Subcutaneous abdominal adipose tissue (tissue), 5 donors: ENCODE data around the gene CRACR2A.

Source experiments
- H3K27ac ChIP-seq: one replicate; pipeline ENCODE4 v1.7.0; 2013; ENCODE audit warnings: low read depth, mild to moderate bottlenecking, inconsistent platforms, low read length, moderate library complexity
- H3K27me3 ChIP-seq, 5 donors: one replicate each; pipeline ENCODE4 v1.7.0; 2013; ENCODE audit warnings: low read length in 5 of 5, inconsistent platforms in 1 of 5; ENCODE audit not compliant: control insufficient read depth in 5 of 5, insufficient read depth in 4 of 5
- H3K36me3 ChIP-seq, 5 donors: one replicate each; pipeline ENCODE4 v1.7.0; 2013; ENCODE audit warnings: low read length in 5 of 5; ENCODE audit not compliant: control insufficient read depth in 5 of 5, insufficient read depth in 5 of 5
- H3K4me1 ChIP-seq, 5 donors: one replicate each; pipeline ENCODE4 v1.7.0; 2013; ENCODE audit warnings: low read length in 5 of 5, mild to moderate bottlenecking in 3 of 5, moderate library complexity in 1 of 5; ENCODE audit not compliant: control insufficient read depth in 5 of 5, insufficient read depth in 5 of 5
- H3K4me3 ChIP-seq, 5 donors: one replicate each; pipeline ENCODE4 v1.7.0; 2013; ENCODE audit warnings: low read length in 5 of 5, low read depth in 1 of 5
- H3K9ac ChIP-seq, 5 donors: one replicate each; pipeline ENCODE4 v1.7.0; 2013; ENCODE audit warnings: low read length in 5 of 5, mild to moderate bottlenecking in 4 of 5, moderate library complexity in 3 of 5
- H3K9me3 ChIP-seq, 5 donors: one replicate each; pipeline ENCODE4 v1.7.0; 2013; ENCODE audit warnings: low read length in 5 of 5; ENCODE audit not compliant: control insufficient read depth in 5 of 5
- donor health status: healthy.
- donor health status: healthy.
- donor health status: healthy.
- donor health status: healthy.
- donor health status: healthy.

Gene CRACR2A

DNA sequence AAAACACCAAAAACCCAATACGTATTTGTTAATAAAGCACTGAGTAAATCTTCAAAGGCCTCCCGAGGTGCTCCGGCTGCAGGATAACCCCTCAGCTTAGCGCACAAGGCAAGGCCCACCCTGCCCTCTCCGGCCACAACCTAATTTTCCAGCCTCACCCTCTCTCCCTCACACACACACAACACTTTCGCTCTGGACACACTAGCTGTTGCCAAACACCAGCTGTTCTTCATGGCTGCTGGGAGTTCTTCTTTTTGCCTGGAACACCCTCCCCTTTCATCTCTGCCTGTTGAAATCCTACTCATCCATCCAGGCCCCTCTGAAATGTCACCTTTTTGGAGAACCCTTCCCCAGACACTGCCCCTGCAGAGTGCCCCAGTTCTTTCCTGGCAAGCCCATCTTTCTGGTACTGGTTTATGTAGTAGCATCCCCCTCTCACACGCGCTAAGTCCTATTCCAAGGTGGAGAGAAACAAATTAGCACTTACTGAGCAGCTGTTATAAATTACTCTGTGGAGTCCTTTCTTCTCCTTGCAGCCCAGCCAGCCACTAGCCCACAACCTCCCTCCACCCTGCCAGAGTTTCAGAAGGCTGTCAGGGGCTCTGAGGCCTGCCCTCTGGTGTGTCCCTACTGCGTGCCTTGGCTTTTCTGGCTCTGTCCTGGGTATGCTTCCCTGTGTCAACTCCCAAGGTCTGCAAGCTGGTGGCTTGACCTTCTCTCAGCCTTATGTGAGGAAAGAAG lies 805 bp upstream of the CRACR2A start:
- Histone ChIP-seq H3K4me1 (peaks cover 0 to 28% (median 20%) of the 10 kb centered on the region in 5 donors), H3K27me3 (peaks cover 0 to 15% (median 5%) of the 10 kb centered on the region in 5 donors), H3K27ac (peak overlapping the region; percentile 66), H3K9ac (peak overlapping the region; percentile 1 to 71 (median 57)), H3K9me3 (no peaks in the 10 kb centered on the region), H3K36me3 (no peaks in the 10 kb centered on the region), H3K4me3 (peak overlapping the region; percentile 51 to 72 (median 61))

DNA sequence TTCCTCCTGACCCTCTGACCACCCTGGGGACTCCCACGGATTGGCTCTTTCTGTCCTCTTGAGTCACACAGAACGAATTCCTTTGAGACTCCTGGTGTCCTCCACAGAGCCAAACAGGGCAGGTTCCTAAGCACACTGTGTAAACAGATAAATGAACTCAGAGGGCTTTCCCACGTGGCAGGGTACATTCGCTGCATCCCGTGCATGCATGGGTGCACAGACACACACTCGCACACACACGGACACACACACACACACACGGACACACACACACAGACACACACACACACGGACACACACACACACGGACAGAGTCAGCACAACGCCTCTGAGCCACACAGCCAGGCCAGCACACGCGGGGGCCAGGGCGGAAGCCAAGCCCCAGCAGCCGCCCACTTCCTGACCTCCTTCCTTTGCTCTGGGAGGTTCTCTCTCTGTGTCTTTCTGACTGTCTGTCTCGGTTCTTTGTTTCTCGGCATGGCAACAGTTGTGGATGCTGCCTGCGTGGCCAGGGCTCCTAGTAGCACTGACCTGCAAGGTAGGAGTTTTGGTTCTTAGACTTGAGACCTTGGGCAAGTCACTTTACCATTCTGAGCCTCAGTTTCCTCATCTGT lies 706 bp downstream of the CRACR2A start:
- Histone ChIP-seq H3K9ac (peak overlapping the region in 4 of 5 donors; percentile 1 to 71 (median 58)), H3K27me3 (peaks cover 0 to 15% (median 5%) of the 10 kb centered on the region in 5 donors), H3K4me1 (peaks cover 0 to 28% (median 20%) of the 10 kb centered on the region in 5 donors), H3K4me3 (peak overlapping the region; percentile 61 to 72 (median 67)), H3K9me3 (no peaks in the 10 kb centered on the region), H3K27ac (peak overlapping the region; percentile 66), H3K36me3 (no peaks in the 10 kb centered on the region)

DNA sequence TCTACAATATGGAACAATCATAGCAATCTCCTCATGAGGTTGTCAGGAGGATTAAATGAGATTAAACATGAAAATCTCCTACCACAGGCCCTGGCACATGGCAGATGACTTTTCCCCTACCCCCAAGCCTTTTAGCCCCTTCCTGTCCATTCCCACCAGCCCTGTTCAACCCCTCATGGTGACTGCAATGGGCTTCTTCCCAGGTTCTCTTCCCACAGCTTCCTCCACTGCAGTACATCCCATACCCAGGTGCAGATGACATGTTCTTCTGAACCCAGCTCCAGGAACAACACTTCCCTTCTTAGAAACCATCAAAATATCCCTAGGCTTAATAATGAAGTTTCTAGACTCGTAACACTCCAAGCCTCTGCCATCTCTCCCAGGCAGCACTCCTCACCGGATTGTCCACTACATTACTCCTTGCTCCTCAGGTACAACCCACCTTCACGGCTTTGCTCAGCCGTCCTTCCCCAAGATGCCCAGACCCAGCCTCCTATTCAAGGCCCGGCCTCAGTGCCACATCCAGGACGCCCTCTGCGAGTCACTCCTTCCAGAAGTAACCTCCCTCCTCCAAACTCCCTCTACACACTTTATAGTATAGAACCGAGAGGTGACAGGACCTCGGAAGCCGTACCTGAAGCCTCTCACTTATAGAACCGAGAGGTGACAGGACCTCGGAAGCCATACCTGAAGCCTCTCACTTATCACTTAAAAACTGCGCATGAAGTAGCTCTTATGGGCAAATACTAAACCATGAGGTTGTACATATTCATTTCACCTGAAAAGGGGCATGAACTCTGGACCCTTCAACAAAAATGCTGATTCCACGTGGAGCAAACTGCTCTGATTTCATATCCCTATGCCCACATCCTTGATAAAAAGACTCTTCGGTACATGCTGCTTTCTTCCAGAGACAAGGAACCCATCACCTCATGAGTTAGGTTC lies 1.5 kb downstream of the CRACR2A start:
- Histone ChIP-seq H3K9ac (peak overlapping the region in 1 of 5 donors; percentile 1), H3K36me3 (peaks cover 0 to 4% (median 0%) of the 10 kb centered on the region in 5 donors), H3K9me3 (peaks cover 0 to 5% (median 4%) of the 10 kb centered on the region in 5 donors), H3K27ac (no peak overlapping the region), H3K4me3 (peak overlapping the region in 4 of 5 donors; percentile 61 to 72 (median 64)), H3K27me3 (peaks cover 0 to 15% (median 5%) of the 10 kb centered on the region in 5 donors), H3K4me1 (peaks cover 0 to 28% (median 20%) of the 10 kb centered on the region in 5 donors)

DNA sequence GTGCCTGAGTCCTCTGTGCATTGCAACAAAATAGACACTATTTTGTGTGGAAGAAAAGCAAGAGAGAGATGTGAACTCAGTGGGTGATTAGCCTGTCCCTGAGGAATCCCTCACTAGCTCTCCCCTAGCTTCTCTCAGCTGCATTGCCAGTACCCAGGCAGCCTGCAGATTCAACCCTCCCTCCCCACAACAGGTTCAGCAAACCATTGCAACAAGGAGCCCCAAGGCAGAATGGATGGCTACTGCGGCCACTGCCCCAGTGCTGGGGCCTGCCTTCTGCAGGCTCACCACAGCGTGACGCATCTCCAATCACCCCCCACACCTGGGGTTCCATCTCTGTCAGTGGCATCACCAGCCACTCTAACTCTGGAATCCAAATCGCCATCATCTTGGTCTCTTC lies 2.3 kb downstream of the CRACR2A start:
- Histone ChIP-seq H3K36me3 (peaks cover 0 to 4% (median 0%) of the 10 kb centered on the region in 5 donors), H3K27me3 (peaks cover 0 to 15% (median 5%) of the 10 kb centered on the region in 5 donors), H3K9me3 (peaks cover 0 to 8% (median 7%) of the 10 kb centered on the region in 5 donors), H3K4me3 (no peak overlapping the region), H3K27ac (no peak overlapping the region), H3K4me1 (peaks cover 0 to 28% (median 20%) of the 10 kb centered on the region in 5 donors), H3K9ac (no peak overlapping the region)

DNA sequence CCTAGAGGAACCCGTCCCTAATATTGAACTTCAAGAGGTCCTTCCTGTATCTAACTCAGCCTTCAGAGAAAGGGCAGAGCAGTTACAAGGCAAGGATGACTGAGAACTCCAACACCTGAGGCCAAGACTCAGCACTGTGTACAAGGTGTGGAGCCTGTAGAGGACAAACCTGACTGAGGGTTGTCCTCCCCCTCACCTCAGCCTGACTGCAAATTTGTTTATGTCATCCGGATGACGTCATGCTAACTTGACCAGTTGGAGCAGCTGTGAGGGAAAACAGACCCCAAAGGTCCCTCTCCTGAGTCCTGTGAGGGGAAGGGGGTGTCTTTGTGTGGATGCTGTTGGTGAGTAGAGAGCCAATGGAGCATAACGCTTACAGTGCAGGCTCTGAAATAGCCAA lies 4.3 kb downstream of the CRACR2A start:
- Histone ChIP-seq H3K4me1 (peaks cover 0 to 26% (median 20%) of the 10 kb centered on the region in 5 donors), H3K4me3 (no peak overlapping the region), H3K27ac (no peak overlapping the region), H3K9me3 (peaks cover 0 to 8% (median 7%) of the 10 kb centered on the region in 5 donors), H3K27me3 (peaks cover 0 to 15% (median 3%) of the 10 kb centered on the region in 5 donors), H3K9ac (no peak overlapping the region), H3K36me3 (peaks cover 0 to 4% (median 0%) of the 10 kb centered on the region in 5 donors)

DNA sequence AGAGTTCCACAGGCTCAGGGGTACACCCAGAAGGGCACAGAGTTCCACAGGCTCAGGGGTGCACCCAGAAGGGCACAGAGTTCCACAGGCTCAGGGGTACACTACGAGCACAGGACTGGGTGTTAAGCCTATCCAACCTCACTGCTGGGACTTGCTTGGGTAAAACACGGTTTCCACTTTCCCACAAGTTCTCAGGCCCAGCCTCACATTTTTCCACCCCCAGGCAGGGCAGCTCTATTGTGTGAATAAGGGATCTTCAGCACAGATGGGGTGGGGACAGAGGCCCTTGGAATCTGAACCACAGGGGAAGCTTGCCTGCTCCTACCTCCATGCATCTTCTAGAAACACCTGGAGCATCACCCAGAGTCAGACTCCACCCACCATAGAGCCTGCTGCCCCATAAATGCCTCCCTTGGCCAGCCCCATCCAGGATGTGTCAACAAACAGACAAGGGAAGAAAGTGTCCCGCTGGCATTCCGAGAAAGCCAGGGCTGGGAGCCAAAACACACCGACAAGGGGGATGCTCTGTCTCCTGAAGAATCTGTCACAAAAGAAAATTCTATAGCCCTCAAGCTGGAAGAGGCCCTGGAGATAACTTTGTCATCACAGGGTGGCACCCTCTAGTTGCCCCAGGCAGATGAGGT lies 4.8 kb downstream of the CRACR2A start:
- Histone ChIP-seq H3K27ac (no peak overlapping the region), H3K27me3 (peaks cover 0 to 13% (median 3%) of the 10 kb centered on the region in 5 donors), H3K4me3 (no peak overlapping the region), H3K9me3 (peaks cover 0 to 8% (median 7%) of the 10 kb centered on the region in 5 donors), H3K36me3 (peaks cover 0 to 4% (median 0%) of the 10 kb centered on the region in 5 donors), H3K4me1 (peaks cover 0 to 22% (median 15%) of the 10 kb centered on the region in 5 donors), H3K9ac (no peak overlapping the region)

DNA sequence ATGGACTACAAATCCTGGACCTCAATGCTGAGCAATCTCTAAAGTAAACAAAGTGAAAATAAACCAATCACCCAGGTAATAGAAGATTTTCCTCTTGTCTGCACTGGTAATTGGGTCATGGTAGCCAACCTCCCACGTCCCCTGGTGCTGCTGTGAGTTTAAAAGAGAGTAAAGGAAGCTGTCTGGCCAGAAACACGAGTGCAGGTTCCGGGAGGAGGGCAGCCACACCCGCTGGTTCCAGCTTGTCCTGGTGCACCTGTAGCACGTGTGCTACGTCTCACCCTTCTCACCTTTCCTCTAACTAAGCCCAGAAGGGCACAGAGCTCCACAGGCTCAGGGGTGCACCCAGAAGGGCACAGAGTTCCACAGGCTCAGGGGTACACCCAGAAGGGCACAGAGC lies 5.4 kb downstream of the CRACR2A start:
- peaks cover 0 to 4% (median 0%) of the 10 kb centered on the region in 5 donors for H3K36me3 ChIP-seq
- H3K9me3 ChIP-seq: peaks cover 0 to 8% (median 7%) of the 10 kb centered on the region in 5 donors
- H3K4me1 ChIP-seq: peaks cover 0 to 17% (median 10%) of the 10 kb centered on the region in 5 donors
- H3K4me3 ChIP-seq: no peak overlapping the region
- no peak overlapping the region for H3K27ac ChIP-seq
- H3K27me3 ChIP-seq: peaks cover 0 to 12% (median 3%) of the 10 kb centered on the region in 5 donors
- H3K9ac ChIP-seq: no peak overlapping the region

DNA sequence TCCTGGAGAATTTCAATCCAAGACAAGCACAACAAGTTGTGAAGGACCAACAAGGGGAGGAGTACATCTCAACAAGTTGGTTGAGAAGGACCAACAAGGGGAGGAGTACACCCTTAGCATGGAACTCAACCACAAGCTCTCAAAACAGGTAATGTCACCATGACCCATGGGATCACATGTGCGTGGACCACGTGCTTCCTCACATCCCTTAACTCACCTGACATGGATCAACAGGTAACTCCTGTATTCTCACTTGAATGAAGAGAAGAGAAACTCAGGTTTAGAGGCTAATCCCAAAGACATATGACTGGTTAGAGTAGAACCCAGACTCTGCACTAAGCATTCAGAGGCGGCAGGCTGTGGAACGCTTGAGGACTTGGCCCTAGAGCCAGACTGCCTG lies 6.2 kb downstream of the CRACR2A start:
- peaks cover 0 to 9% (median 2%) of the 10 kb centered on the region in 5 donors for H3K4me1 ChIP-seq
- no peak overlapping the region for H3K27ac ChIP-seq
- peaks cover 0 to 8% (median 0%) of the 10 kb centered on the region in 5 donors for H3K27me3 ChIP-seq
- H3K36me3 ChIP-seq: peaks cover 0 to 4% (median 0%) of the 10 kb centered on the region in 5 donors
- H3K9me3 ChIP-seq: peaks cover 0 to 8% (median 7%) of the 10 kb centered on the region in 5 donors
- H3K9ac ChIP-seq: no peak overlapping the region
- H3K4me3 ChIP-seq: no peak overlapping the region

DNA sequence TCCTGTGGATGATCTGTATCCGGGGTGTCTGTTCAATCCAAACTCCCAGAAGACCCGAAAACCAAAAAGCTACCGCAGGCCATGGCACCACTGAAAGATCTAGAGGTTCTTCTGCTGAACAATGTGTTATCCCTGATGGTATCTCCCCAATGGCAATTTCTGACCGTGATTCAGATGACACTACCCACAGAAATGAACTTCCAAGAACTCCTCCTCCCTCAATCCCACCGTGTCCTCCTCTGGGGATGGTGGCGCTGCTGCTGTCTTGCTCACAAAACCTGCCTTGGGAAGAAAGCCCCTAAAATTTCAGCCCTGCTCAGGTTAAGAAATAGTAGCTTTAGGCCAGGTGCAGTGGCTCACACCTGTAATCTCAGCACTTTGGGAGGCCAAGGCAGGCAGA lies 7.8 kb downstream of the CRACR2A start:
- peaks cover 0 to 4% (median 0%) of the 10 kb centered on the region in 5 donors for H3K36me3 ChIP-seq
- no peak overlapping the region for H3K4me3 ChIP-seq
- H3K27ac ChIP-seq: no peak overlapping the region
- H3K27me3 ChIP-seq: no peaks in the 10 kb centered on the region
- peaks cover 0 to 8% (median 7%) of the 10 kb centered on the region in 5 donors for H3K9me3 ChIP-seq
- H3K4me1 ChIP-seq: peaks cover 0 to 5% (median 0%) of the 10 kb centered on the region in 5 donors
- no peak overlapping the region for H3K9ac ChIP-seq
